Measurements from ENCODE around the gene TPM3.
A peak's percentile ranks its signal among the peaks of the same experiment; 100 is the strongest.
"Not testable (repeated sequence)": the region's sequence is repeated elsewhere in the genome, so short reads cannot be mapped to it uniquely, and the experiment has no call there.

The TPM3 gene

GRCh38 chr1:154205778-154206177 is 13.9 kb upstream of the TPM3 start:
- DNase-seq, result not testable (repeated sequence)

GRCh38 chr1:154199563-154199879 is 7.6 kb upstream of the TPM3 start:
- no peak for DNase-seq

- DNase-seq, result no peak
Measured at GRCh38 chr1:154198756-154199562, 7.1 kb upstream of the TPM3 start.

GRCh38 chr1:154193821-154194220 is 1.9 kb upstream of the TPM3 start:
- no peak for DNase-seq

GRCh38 chr1:154192476-154192875 is 576 bp upstream of the TPM3 start:
- DNase-seq, result no peak

GRCh38 chr1:154190550-154190949 is 1.4 kb downstream of the TPM3 start:
- no peak for DNase-seq

GRCh38 chr1:154186852-154187501 is 4.9 kb downstream of the TPM3 start:
- DNase-seq, result no peak

- no peak for DNase-seq
Measured at GRCh38 chr1:154186177-154186576, 5.7 kb downstream of the TPM3 start.

GRCh38 chr1:154183046-154183915 is 8.6 kb downstream of the TPM3 start:
- peak; percentile 86 for DNase-seq

- peak; percentile 36 for DNase-seq
Measured at GRCh38 chr1:154182344-154183045, 9.4 kb downstream of the TPM3 start.

- DNase-seq, result no peak
Measured at GRCh38 chr1:154181944-154182343, 10.0 kb downstream of the TPM3 start.

- no peak for DNase-seq
Measured at GRCh38 chr1:154179946-154180687, 11.8 kb downstream of the TPM3 start.

- DNase-seq, result no peak
Measured at GRCh38 chr1:154178911-154179811, 12.7 kb downstream of the TPM3 start.

GRCh38 chr1:154178013-154178412 is 13.9 kb downstream of the TPM3 start:
- no peak for DNase-seq

- no peak for DNase-seq
Measured at GRCh38 chr1:154176337-154176736, 15.6 kb downstream of the TPM3 start.

- DNase-seq, result no peak
Measured at GRCh38 chr1:154174654-154175053, 17.2 kb downstream of the TPM3 start.

- DNase-seq, result no peak
Measured at GRCh38 chr1:154171880-154172279, 20.0 kb downstream of the TPM3 start.

- no peak for DNase-seq
Measured at GRCh38 chr1:154171223-154171583, 20.7 kb downstream of the TPM3 start.

- DNase-seq, result no peak
Measured at GRCh38 chr1:154170547-154171222, 21.2 kb downstream of the TPM3 start.

GRCh38 chr1:154167461-154167860 is 24.4 kb downstream of the TPM3 start:
- DNase-seq, result no peak

- no peak for DNase-seq
Measured at GRCh38 chr1:154166207-154166606, 25.7 kb downstream of the TPM3 start.

All from activated gamma-delta T cell (primary cell).